Adrenal gland (tissue), 12 donors: ENCODE results near the gene SLC27A6. TPM values are rescaled to one million over a fixed set of nuclear protein-coding genes. Genes with fewer than 3 reads are reported as not detected.

Experiments
- DNase-seq, 7 donors: peaks; one replicate each; pipeline ENCODE4 v3.0.0-alpha.2; 2019 to 2020
- H3K27ac ChIP-seq, 5 donors: fragments of 200-600 bp; sonication (generic) in 4 of 5; 1 replicate in 3 of 5; 2 replicates in 2 of 5; pipeline versions ENCODE4 v1.5.1 to v1.8.0; 2016 to 2020; ENCODE audit warnings: mild to moderate bottlenecking in 1 of 5
- H3K27me3 ChIP-seq: fragments of 200-600 bp; 2 replicates; pipeline ENCODE4 v1.8.0; 2021
- H3K36me3 ChIP-seq, 2 donors: fragments of 200-600 bp; replicated peaks in 1 of 2; 1 replicate in 1 of 2; 2 replicates in 1 of 2; pipeline versions ENCODE4 v1.5.1 to v1.8.0; 2018 to 2022
- H3K4me1 ChIP-seq, 2 donors: fragments of 200-600 bp; replicated peaks in 1 of 2; 1 replicate in 1 of 2; 2 replicates in 1 of 2; pipeline versions ENCODE4 v1.5.1 to v1.8.0; 2018 to 2021
- H3K4me3 ChIP-seq, 4 donors: fragments of 200-600 bp; sonication (generic) in 3 of 4; one replicate each; pipeline ENCODE4 v1.5.1; 2016 to 2018
- H3K9me3 ChIP-seq, 3 donors: fragments of 200-600 bp; sonication (generic) in 1 of 3; replicated peaks in 1 of 3; 1 replicate in 2 of 3; 2 replicates in 1 of 3; pipeline versions ENCODE4 v1.5.1 to v1.8.0; 2016 to 2021
- CTCF ChIP-seq, 6 experiments: fragments of 450-650 bp in 4 of 6; fragments of 200-600 bp in 2 of 6; sonication (generic) in 1 of 6; IDR thresholded peaks; 1 replicate in 5 of 6; 2 replicates in 1 of 6; pipeline versions ENCODE4 v1.5.1 to v1.8.0; 2016 to 2021; ENCODE audit warnings: antibody characterized with exemption in 6 of 6, mild to moderate bottlenecking in 2 of 6, moderate library complexity in 1 of 6
- POLR2A ChIP-seq, 2 donors: fragments of 450-650 bp; IDR thresholded peaks; one replicate each; pipeline ENCODE4 v1.6.1; 2017; ENCODE audit warnings: antibody characterized with exemption in 2 of 2, mild to moderate bottlenecking in 2 of 2, moderate library complexity in 1 of 2
- WGBS, 4 donors: extraction: QIAGEN DNeasy Blood & Tissue Kit in 2 of 4; methylation state at CpG; one replicate each; pipeline versions ENCODE4 v1.1.5 to v1.1.7; 2013 to 2017; 5-methylcytosine and 5-hydroxymethylcytosine counted together
- intact Hi-C, 2 donors: fragments of 100-400 bp; cut with DNase I; formaldehyde crosslinking; loops; one replicate each; pipeline versions ENCODE4 v1.14.1 to v1.15.0; 2022 to 2023
- polyA plus RNA-seq, 3 donors: library from polyadenylated mRNA; stranded (reverse); fragments of 200-250 nt in 2 of 3; fragments of 350-450 nt in 1 of 3; fragmentation: Illumina TruSeq in 1 of 3; extraction: RNeasy Lipid Tissue Mini Kit (QIAGEN cat#74804) in 1 of 3; gene quantifications; one replicate each; pipeline ENCODE4 v1.2.3, GENCODE V29; 2013 to 2014
- total RNA-seq, 9 donors: library from RNA; depleted of rRNA in 4 of 9; stranded (reverse); fragments of >200 nt in 4 of 9; fragments of 120-200 nt in 1 of 9; fragmentation: NEBNext Ultra II Directional in 1 of 9; extraction: Animal tissue kit (Norgen Biotek cat#: 25700) in 1 of 9; gene quantifications; one replicate each; pipeline versions ENCODE4 v1.1.0 to v1.2.4, GENCODE V29; 2013 to 2023
- donor health status: healthy with polysubstance abuse.
- donor health status: Bipolar disorder and iron deficiency.
- donor health status: DM: yes; HTN: yes; CAD: no.
- donor health status: DM: no; HTN: no; CAD: no.
- donor health status: DM: no; HTN: no; CAD: no.
- donor health status: DM: yes; HTN: yes; CAD: no.

SLC27A6 gene
- total and polyA plus RNA-seq, 12 donors, result 1.0 to 108 (median 12.1) TPM

- 53 to 75% (median 64%) methylated on average over 1 of the region's 1 CpG for WGBS, 4 donors
- H3K36me3 ChIP-seq, result no peaks in the 10 kb centered on the region
- H3K9me3 ChIP-seq, result no peaks in the 10 kb centered on the region
- no peak overlapping the region for H3K4me3 ChIP-seq
- H3K27ac ChIP-seq, result no peak overlapping the region
- H3K27me3 ChIP-seq, result no peaks in the 10 kb centered on the region
- intact Hi-C loops, result no loop called here
- no peaks in the 10 kb centered on the region for H3K4me1 ChIP-seq
- no peak for TF ChIP-seq POLR2A (IDR thresholded peaks at IDR 0.05)
- DNase-seq, result no peak
Measured at GRCh38 chr5:128974567-128974966, 9.3 kb downstream of the SLC27A6 start.

GRCh38 chr5:128979761-128980160 lies 14.5 kb downstream of the SLC27A6 start:
- H3K27ac ChIP-seq, result no peak overlapping the region
- no peaks in the 10 kb centered on the region for H3K27me3 ChIP-seq
- no peak for DNase-seq
- no peaks in the 10 kb centered on the region for H3K4me1 ChIP-seq
- H3K9me3 ChIP-seq, result no peaks in the 10 kb centered on the region
- intact Hi-C loops, result no loop called here
- H3K36me3 ChIP-seq, result no peaks in the 10 kb centered on the region
- TF ChIP-seq CTCF (IDR thresholded peaks at IDR 0.05), result no peak
- no peak for TF ChIP-seq POLR2A (IDR thresholded peaks at IDR 0.05)
- 30 to 76% (median 61%) methylated on average over 1 of the region's 1 CpG for WGBS, 4 donors
- no peak overlapping the region for H3K4me3 ChIP-seq

GRCh38 chr5:128980917-128981316 lies 15.6 kb downstream of the SLC27A6 start:
- intact Hi-C loops, result no loop called here
- TF ChIP-seq CTCF (IDR thresholded peaks at IDR 0.05), result no peak
- TF ChIP-seq POLR2A (IDR thresholded peaks at IDR 0.05), result no peak
- no peaks in the 10 kb centered on the region for H3K36me3 ChIP-seq
- H3K4me3 ChIP-seq, result no peak overlapping the region
- H3K27ac ChIP-seq, result no peak overlapping the region
- H3K9me3 ChIP-seq, result no peaks in the 10 kb centered on the region
- H3K27me3 ChIP-seq, result no peaks in the 10 kb centered on the region
- 78 to 89% (median 86%) methylated on average over 3 of the region's 3 CpGs for WGBS, 4 donors
- no peak for DNase-seq
- H3K4me1 ChIP-seq, result no peaks in the 10 kb centered on the region

DNA sequence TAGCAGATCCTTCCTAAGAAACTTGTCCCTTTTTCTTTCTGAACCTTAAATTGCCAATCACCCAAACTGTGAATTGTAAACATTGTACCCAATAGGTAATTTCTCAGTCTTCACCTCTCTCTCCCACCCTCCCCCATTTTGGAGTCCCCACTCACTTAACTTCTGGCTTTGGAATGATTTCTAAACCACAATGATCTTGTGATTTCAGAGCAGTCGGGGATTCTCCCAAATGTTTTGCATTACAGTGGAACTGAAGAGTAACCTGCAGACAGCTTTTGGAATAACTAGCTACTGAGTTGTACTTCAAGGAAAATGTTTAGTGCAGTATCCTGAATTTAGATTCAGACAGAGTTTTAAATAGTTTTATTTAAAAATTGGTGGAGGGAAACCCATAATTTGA lies 19.2 kb downstream of the SLC27A6 start:
- TF ChIP-seq CTCF (IDR thresholded peaks at IDR 0.05) (no peak), POLR2A (IDR thresholded peaks at IDR 0.05) (no peak)

GRCh38 chr5:128988476-128988875 lies 23.2 kb downstream of the SLC27A6 start:
- DNase-seq, result no peak
- no peaks in the 10 kb centered on the region for H3K36me3 ChIP-seq
- TF ChIP-seq POLR2A (IDR thresholded peaks at IDR 0.05) (no peak), CTCF (IDR thresholded peaks at IDR 0.05) (no peak)
- H3K9me3 ChIP-seq, result no peaks in the 10 kb centered on the region
- 73 to 84% (median 80%) methylated on average over 1 of the region's 1 CpG for WGBS, 4 donors
- no peaks in the 10 kb centered on the region for H3K27me3 ChIP-seq
- H3K27ac ChIP-seq, result no peak overlapping the region
- H3K4me1 ChIP-seq, result peaks cover 0 to 10% of the 10 kb centered on the region in 2 donors
- intact Hi-C loops, result no loop called here
- no peak overlapping the region for H3K4me3 ChIP-seq

More for the DNA sequence above, 19.2 kb downstream of the SLC27A6 start:
- no peaks in the 10 kb centered on the region for H3K27me3 ChIP-seq
- H3K9me3 ChIP-seq, result no peaks in the 10 kb centered on the region
- no peak overlapping the region for H3K4me3 ChIP-seq
- no peaks in the 10 kb centered on the region for H3K4me1 ChIP-seq
- H3K36me3 ChIP-seq, result no peaks in the 10 kb centered on the region
- DNase-seq, result no peak
- intact Hi-C loops, result no loop called here
- whole genome bisulfite sequencing, 4 donors, result 59 to 87% (median 82%) methylated on average over 1 of the region's 1 CpG
- H3K27ac ChIP-seq, result no peak overlapping the region
